ENCODE data around the gene LRRC4C. TPM values are rescaled to one million over a fixed set of nuclear protein-coding genes. Genes with fewer than 3 reads are reported as not detected.

The LRRC4C gene
- total and polyA plus RNA-seq, 4 donors, result 0.10 to 0.93 (median 0.30) TPM

DNA sequence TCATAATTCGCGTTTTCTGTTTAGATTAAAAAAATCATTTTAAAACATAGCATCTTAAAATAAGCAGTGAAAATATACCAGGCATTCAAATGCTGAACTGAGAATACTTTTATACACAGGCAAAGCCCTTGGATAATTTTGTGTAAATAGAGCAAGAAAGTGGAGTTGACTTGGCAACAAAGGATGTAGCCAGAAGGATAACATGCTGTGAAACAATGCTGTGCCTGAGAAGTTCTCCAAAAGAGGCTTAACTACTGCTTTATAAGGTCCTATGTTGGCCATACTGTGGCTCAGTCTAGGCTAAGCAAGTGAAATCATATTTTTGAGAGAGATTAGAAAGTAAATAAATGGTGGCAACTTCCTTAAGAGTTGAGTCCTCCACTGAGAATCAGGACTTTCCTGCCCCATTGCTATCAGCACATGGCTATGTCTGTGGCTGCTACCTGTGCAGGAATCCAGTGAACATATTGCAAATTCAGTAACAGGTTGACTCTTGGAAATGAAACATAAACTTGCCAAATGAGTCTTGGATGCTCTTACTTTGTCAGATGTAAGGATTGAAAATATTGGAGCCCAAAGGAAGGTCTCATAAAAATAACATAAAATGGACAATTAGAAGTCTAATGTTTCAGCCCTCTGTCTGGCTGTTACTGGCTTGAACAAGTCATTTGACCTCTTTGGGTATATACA is 448.9 kb downstream of the LRRC4C start:
- no peak overlapping the region for H3K27ac ChIP-seq (ENCODE audit: low read depth in 1 of 2, low read length in 2 of 2)
- H3K4me3 ChIP-seq (ENCODE audit: low read depth in 1 of 3, low read length in 3 of 3), result no peak overlapping the region
- no peaks in the 10 kb centered on the region for H3K9me3 ChIP-seq (ENCODE audit: control insufficient read depth in 4 of 4, low read length in 3 of 4)
- H3K36me3 ChIP-seq (ENCODE audit: control insufficient read depth in 4 of 4, insufficient read depth in 3 of 4, low read depth in 1 of 4, low read length in 3 of 4), result no peaks in the 10 kb centered on the region
- no peaks in the 10 kb centered on the region for H3K27me3 ChIP-seq (ENCODE audit: control insufficient read depth in 4 of 4, insufficient read depth in 4 of 4, low read length in 3 of 4)
- TF ChIP-seq EGR1 (IDR thresholded peaks at IDR 0.05; ENCODE audit: low read depth in 2 of 2) (no peak), ZBTB33 (IDR thresholded peaks at IDR 0.05) (no peak), FOXA1 (IDR thresholded peaks at IDR 0.05) (no peak), JUND (IDR thresholded peaks at IDR 0.05) (no peak), RAD21 (IDR thresholded peaks at IDR 0.05) (no peak), GABPA (IDR thresholded peaks at IDR 0.05 in 1 of 2, conservative IDR thresholded peaks at IDR 0.05 in 1 of 2) (no peak), MAX (IDR thresholded peaks at IDR 0.05) (no peak), FOXA2 (IDR thresholded peaks at IDR 0.05) (no peak), TAF1 (conservative IDR thresholded peaks at IDR 0.05) (no peak), SP1 (IDR thresholded peaks at IDR 0.05) (no peak), HNF4G (IDR thresholded peaks at IDR 0.05) (no peak), ATF3 (IDR thresholded peaks at IDR 0.05) (no peak), RXRA (IDR thresholded peaks at IDR 0.05) (no peak), NR2F2 (IDR thresholded peaks at IDR 0.05) (no peak), HNF4A (conservative IDR thresholded peaks at IDR 0.05) (no peak), CTCF (IDR thresholded peaks at IDR 0.05; ENCODE audit: low read depth, low read length, missing input control) (no peak)
- TF ChIP-seq, protein P1, sequence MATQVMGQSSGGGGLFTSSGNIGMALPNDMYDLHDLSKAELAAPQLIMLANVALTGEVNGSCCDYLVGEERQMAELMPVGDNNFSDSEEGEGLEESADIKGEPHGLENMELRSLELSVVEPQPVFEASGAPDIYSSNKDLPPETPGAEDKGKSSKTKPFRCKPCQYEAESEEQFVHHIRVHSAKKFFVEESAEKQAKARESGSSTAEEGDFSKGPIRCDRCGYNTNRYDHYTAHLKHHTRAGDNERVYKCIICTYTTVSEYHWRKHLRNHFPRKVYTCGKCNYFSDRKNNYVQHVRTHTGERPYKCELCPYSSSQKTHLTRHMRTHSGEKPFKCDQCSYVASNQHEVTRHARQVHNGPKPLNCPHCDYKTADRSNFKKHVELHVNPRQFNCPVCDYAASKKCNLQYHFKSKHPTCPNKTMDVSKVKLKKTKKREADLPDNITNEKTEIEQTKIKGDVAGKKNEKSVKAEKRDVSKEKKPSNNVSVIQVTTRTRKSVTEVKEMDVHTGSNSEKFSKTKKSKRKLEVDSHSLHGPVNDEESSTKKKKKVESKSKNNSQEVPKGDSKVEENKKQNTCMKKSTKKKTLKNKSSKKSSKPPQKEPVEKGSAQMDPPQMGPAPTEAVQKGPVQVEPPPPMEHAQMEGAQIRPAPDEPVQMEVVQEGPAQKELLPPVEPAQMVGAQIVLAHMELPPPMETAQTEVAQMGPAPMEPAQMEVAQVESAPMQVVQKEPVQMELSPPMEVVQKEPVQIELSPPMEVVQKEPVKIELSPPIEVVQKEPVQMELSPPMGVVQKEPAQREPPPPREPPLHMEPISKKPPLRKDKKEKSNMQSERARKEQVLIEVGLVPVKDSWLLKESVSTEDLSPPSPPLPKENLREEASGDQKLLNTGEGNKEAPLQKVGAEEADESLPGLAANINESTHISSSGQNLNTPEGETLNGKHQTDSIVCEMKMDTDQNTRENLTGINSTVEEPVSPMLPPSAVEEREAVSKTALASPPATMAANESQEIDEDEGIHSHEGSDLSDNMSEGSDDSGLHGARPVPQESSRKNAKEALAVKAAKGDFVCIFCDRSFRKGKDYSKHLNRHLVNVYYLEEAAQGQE (IDR thresholded peaks at IDR 0.05), result no peak
- WGBS, result 84% methylated on average over 2 of the region's 2 CpGs
- no peak overlapping the region for H3K9ac ChIP-seq (ENCODE audit: low read depth in 1 of 2, low read length in 2 of 2)
- no peaks in the 10 kb centered on the region for H3K4me1 ChIP-seq (ENCODE audit: control insufficient read depth in 4 of 4, insufficient read depth in 4 of 4, low read length in 3 of 4)
- no peak for DNase-seq (ENCODE audit: low spot score)

Measured in liver (tissue), 9 donors.